DMS153 treated with DMSO at 0.1 percent for 48 hours (cell line): ENCODE data around the gene GTF2H2.
"Not testable (repeated sequence)": the region's sequence is repeated elsewhere in the genome, so short reads cannot be mapped to it uniquely, and the experiment has no call there.

Experiments used
- DNase-seq: peaks from one replicate; lab custom pipeline; 2025; ENCODE audit not compliant: unreplicated experiment; lab: John Stamatoyannopoulos, UW

GTF2H2 gene

GRCh38 chr5:71014176-71014575 is 53.3 kb downstream of the GTF2H2 start:
- DNase-seq, result no peak

GRCh38 chr5:71013575-71013974 is 53.9 kb downstream of the GTF2H2 start:
- no peak for DNase-seq

- DNase-seq, result no peak
Observed at GRCh38 chr5:71011194-71011792, 56.2 kb downstream of the GTF2H2 start.

GRCh38 chr5:71006983-71007382 is 60.5 kb downstream of the GTF2H2 start:
- not testable (repeated sequence) for DNase-seq
